DMS153 treated with DMSO at 0.1 percent for 48 hours (cell line): ENCODE results near the gene JAGN1.
A peak's percentile ranks its signal among the peaks of the same experiment; 100 is the strongest.
"Not testable (repeated sequence)": the region's sequence is repeated elsewhere in the genome, so short reads cannot be mapped to it uniquely, and the experiment has no call there.

Experiments
- DNase-seq: peaks from one replicate; lab custom pipeline; 2025; ENCODE audit not compliant: unreplicated experiment; lab: John Stamatoyannopoulos, UW

Gene JAGN1

GRCh38 chr3:9916734-9917680 lies 26.6 kb downstream of the JAGN1 start, which contains the start of gene IL17RC:
TSS of gene IL17RC (plus strand) at chr3:9917098. CDS start at chr3:9917316, 218 bp downstream.
- DNase-seq: peak; percentile 25

DNA sequence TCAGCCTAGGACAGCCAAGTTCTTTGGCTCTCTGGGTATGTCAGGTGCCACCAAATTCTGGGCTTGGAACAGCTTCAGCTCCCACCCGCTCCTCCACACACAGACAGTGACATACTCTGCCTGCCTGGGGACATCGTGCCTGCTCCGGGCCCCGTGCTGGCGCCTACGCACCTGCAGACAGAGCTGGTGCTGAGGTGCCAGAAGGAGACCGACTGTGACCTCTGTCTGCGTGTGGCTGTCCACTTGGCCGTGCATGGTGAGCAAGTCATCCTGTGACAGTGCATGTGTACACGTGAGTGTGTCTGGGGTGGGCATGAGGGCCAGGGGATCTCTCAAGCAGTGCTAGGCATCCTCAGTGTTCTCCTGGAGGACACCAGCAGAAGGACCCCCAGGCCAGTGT lies 27.4 kb downstream of the JAGN1 start:
- no peak for DNase-seq

GRCh38 chr3:9918261-9919038 lies 28.0 kb downstream of the JAGN1 start:
- DNase-seq: no peak

DNA sequence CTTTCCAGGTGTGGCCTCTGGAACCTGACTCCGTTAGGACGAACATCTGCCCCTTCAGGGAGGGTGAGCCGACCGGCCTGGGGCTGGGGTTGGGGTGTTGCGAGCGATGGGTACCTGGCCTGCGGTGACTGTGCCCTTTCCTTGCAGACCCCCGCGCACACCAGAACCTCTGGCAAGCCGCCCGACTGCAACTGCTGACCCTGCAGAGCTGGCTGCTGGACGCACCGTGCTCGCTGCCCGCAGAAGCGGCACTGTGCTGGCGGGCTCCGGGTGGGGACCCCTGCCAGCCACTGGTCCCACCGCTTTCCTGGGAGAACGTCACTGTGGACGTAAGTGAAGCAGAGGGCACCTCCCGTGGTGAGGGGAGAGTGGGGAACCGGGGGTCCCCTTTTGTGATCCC lies 37.7 kb downstream of the JAGN1 start:
- no peak for DNase-seq

GRCh38 chr3:9930804-9931418 lies 40.5 kb downstream of the JAGN1 start:
- no peak for DNase-seq

- no peak for DNase-seq
These were observed 42.1 kb downstream of the JAGN1 start for GRCh38 chr3:9932535-9932842.

GRCh38 chr3:9932843-9933560 lies 42.6 kb downstream of the JAGN1 start:
- no peak for DNase-seq

- peak; percentile 66 for DNase-seq
These were observed 43.3 kb downstream of the JAGN1 start, which contains the start of gene CRELD1 for GRCh38 chr3:9933561-9934234. TSS of gene CRELD1 (plus strand) at chr3:9933834. CDS start at chr3:9934439, 605 bp downstream.

- no peak for DNase-seq
These were observed 43.8 kb downstream of the JAGN1 start for GRCh38 chr3:9934235-9934621.

- no peak for DNase-seq
These were observed 44.6 kb downstream of the JAGN1 start for GRCh38 chr3:9934993-9935392.

- DNase-seq: no peak
These were observed 45.6 kb downstream of the JAGN1 start for GRCh38 chr3:9935966-9936510.

DNA sequence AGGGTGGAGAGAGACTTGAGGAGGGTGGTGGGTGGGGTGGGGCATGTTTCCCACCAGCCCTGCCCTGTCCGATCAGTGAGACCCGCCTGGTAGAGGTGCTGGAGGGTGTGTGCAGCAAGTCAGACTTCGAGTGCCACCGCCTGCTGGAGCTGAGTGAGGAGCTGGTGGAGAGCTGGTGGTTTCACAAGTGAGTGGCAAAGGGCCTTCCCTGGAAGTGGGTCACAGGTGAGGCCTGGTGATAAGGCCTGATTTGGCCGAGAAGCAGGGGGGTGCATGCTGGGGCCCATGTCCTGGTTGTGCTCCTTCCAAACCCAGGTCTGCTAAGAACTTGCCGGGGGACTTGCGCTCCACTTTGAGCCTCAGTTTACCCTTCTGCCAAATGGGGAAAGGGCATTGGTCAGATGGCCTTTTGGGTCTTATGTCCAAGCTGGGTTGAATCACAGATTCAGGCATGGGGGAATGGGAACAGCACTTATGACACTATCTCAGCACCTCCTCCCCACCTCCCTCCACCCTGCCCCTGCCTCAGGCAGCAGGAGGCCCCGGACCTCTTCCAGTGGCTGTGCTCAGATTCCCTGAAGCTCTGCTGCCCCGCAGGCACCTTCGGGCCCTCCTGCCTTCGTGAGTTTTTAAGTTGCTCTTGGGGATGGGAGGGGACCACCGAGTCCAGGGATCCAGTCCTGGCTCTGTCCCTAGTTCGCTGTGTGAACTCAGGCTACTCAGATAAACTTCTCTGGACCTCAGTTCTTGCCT lies 47.3 kb downstream of the JAGN1 start:
- no peak for DNase-seq

- DNase-seq: no peak
These were observed 48.6 kb downstream of the JAGN1 start for GRCh38 chr3:9938966-9939365.

GRCh38 chr3:9939906-9940305 lies 49.5 kb downstream of the JAGN1 start:
- not testable (repeated sequence) for DNase-seq

GRCh38 chr3:9940746-9941145 lies 50.3 kb downstream of the JAGN1 start:
- DNase-seq: no peak

DNA sequence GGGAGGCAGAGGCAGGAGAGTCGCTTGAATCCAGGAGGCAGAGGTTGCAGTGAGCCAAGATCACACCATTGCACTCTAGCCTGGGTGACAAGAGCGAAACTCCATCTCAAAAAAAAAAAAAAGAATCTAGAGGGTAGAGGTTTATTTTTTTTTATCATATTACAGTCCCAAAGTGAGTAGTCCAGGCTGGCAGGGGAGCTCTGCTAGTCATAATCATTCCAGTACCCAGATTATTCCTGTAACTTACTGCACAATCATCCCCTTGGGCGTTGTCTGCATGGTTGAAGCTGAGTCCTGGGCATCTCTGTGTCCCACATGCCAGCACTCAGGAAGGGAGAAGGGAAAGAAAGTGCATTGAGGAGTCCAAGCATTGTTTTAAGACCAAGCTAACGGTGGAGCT lies 51.8 kb downstream of the JAGN1 start:
- DNase-seq: no peak

GRCh38 chr3:9942934-9943690 lies 52.7 kb downstream of the JAGN1 start:
- DNase-seq: no peak
